Inflammatory macrophage (primary cell): Measurements from ENCODE around the gene C2CD5.

Experiments used
- DNase-seq, 2 donors: peaks; one replicate each; pipeline ENCODE4 v3.0.0-alpha.2; 2020 to 2022

The C2CD5 gene

GRCh38 chr12:22413592-22413991, 130.8 kb downstream of the C2CD5 start:
- no peak for DNase-seq

- DNase-seq, result no peak
Measured at GRCh38 chr12:22412581-22412980, 131.8 kb downstream of the C2CD5 start.

DNA sequence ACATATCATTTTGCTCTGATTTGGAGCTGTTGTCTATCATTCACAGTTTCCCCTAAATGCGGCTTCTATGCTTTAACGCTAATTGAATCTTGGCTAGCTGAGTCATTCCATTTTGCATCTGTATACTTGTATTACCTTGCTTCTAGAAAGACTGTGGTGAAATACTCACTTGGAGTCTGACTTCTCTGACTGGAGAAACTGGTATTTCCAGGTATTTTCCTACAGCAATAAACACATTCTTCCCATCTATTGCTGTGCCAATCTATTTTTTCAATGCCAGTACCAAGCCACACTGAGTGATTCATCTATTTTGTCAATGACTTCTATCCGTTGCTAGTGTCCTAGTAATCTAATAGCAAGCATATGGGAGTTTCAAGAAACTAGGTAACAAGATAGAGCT, 133.9 kb downstream of the C2CD5 start:
- no peak for DNase-seq

DNA sequence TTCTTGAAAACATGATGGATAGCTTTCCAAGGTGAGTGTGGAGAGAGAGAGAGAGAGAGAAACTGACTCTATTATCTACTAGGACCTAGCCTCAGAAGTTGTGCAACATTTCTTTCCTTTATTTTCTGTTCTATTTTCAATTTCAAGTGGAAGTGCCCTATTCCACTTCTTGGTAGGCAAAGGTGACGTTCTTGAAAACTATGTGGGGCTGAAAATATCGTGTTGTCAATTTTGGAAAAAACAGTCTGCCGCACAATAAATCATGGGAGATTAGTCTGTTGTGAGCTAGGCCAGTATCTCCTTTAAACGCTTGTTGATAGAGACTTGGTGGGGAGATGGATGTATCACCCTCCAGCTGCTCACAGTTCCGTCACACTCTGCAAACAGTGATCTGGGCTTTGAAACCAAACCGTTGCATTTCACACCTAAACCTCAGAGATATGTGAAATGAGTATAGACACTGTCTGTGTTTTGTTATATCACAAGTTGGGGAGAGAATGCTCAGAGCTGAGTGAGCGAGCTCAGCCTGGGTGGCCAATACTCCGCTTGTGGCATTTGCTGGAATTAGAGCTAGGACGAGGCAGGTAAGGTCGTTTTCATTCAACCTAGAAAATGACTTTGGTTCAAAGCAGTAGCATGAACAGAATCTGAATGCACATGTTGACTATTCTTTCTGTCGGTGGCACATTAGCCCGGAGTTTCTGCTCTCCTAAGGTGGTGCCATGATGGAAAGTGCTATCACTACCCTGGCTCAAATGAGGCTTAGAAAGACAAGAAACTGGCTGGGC, 134.8 kb downstream of the C2CD5 start:
- DNase-seq, result no peak

DNA sequence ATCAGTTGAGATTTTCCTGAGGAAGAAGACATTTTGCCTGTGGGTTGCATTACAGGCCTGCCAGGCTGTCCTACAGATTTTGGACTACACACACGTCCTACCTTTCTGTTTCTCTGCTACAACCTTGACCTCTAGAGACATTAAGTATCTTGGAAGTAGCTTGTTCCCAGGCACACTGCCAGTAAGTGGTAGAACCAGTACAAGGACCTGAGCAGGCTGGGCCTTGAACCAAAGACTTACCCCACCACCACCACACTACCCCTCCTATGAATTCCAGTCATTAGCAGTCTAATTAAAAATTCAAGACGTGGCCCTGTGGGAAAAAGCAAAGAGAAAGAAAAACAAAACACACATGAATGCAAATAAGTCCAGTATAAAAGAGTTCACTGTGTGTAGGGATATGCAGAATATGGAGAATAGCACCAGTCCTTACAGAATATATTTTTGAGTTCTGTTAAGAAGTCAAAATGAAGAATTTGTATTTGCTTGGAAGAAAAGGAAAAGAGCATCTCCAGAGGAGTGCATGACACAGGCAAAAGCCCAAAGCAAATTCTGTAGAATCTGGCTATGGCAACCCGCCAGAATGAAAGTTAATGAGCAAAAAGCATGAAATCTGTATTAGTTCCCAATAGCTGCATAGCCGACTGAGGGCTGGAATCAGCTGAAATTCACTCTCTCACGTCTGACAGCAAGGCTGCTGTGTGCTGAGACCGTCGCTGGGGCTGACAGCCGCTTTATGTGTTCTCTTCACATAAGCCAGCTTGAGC, 135.5 kb downstream of the C2CD5 start:
- DNase-seq, result no peak

DNA sequence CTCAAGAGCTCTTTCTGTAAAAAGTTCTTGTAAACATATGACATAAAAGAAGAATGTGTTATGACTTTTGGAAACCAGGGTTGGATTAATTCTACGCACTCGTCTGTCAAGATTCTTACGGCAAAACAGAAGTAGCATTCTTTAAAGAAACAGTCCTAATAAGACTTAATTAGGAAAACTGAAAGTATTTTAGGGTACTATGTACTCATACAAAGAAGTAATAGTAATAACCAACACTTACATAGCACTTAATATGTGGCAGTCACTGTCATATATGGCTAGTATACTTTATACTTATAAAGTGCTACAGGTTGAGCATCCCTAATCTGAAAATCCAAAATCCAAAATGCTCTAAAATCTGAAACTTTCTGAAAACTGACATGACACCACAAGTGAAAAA, 136.9 kb downstream of the C2CD5 start:
- DNase-seq, result no peak

GRCh38 chr12:22406627-22407026, 137.7 kb downstream of the C2CD5 start:
- no peak for DNase-seq

GRCh38 chr12:22399464-22400180, 144.7 kb downstream of the C2CD5 start:
- DNase-seq, result peak in 1 of 2 donors; percentile 60
